ENCODE measurements around the gene P2RY2. TPM values are rescaled to one million over a fixed set of nuclear protein-coding genes. Genes with fewer than 3 reads are reported as not detected.

Gene P2RY2
- total RNA-seq, 1 donor = under 0.01 TPM

- DNase-seq (ENCODE audit: low read depth) = no peak
- TF ChIP-seq, protein P1, sequence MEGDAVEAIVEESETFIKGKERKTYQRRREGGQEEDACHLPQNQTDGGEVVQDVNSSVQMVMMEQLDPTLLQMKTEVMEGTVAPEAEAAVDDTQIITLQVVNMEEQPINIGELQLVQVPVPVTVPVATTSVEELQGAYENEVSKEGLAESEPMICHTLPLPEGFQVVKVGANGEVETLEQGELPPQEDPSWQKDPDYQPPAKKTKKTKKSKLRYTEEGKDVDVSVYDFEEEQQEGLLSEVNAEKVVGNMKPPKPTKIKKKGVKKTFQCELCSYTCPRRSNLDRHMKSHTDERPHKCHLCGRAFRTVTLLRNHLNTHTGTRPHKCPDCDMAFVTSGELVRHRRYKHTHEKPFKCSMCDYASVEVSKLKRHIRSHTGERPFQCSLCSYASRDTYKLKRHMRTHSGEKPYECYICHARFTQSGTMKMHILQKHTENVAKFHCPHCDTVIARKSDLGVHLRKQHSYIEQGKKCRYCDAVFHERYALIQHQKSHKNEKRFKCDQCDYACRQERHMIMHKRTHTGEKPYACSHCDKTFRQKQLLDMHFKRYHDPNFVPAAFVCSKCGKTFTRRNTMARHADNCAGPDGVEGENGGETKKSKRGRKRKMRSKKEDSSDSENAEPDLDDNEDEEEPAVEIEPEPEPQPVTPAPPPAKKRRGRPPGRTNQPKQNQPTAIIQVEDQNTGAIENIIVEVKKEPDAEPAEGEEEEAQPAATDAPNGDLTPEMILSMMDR (IDR thresholded peaks at IDR 0.05; ENCODE audit: insufficient read depth, low read depth, low read length) = no peak
These were observed 43.6 kb upstream of the P2RY2 start for GRCh38 chr11:73174495-73174791.

DNA sequence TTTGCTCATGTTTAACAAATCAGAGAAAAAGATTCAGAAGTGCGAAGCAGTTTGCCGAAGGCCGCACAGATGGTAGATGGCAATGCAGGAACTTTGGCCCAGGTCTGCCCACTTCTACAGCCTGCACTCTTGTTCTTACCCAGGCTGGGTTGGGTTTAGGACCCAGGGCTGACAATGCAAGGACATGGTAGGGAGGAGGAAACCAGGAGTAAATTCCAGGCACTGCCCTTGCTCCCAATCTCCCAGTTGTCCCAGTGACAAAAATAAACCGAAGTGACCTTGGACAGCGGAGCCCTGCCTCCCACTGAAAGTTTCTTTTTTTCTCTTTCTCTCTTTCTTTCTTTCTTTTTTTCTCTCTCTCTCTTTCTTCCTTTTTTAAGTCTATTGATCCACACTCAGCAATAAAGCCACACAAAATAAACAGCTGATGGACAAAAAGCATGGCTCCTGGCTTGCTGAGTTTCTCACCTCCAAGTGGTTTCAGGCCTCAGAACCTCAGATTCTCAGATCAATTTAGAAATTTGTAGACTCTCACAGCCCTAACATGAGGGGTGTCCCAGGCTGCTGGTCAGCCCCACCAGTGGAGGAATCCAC lies 42.4 kb upstream of the P2RY2 start:
- H3K4me3 ChIP-seq (ENCODE audit: low read depth, low read length) = no peak overlapping the region
- TF ChIP-seq, protein P1 (IDR thresholded peaks at IDR 0.05; ENCODE audit: insufficient read depth, low read depth, low read length) = no peak
- peak; percentile 22 for DNase-seq (ENCODE audit: low read depth)

More at GRCh38 chr11:73174495-73174791, 43.6 kb upstream of the P2RY2 start:
- H3K4me3 ChIP-seq (ENCODE audit: low read depth, low read length) = no peak overlapping the region

DNA sequence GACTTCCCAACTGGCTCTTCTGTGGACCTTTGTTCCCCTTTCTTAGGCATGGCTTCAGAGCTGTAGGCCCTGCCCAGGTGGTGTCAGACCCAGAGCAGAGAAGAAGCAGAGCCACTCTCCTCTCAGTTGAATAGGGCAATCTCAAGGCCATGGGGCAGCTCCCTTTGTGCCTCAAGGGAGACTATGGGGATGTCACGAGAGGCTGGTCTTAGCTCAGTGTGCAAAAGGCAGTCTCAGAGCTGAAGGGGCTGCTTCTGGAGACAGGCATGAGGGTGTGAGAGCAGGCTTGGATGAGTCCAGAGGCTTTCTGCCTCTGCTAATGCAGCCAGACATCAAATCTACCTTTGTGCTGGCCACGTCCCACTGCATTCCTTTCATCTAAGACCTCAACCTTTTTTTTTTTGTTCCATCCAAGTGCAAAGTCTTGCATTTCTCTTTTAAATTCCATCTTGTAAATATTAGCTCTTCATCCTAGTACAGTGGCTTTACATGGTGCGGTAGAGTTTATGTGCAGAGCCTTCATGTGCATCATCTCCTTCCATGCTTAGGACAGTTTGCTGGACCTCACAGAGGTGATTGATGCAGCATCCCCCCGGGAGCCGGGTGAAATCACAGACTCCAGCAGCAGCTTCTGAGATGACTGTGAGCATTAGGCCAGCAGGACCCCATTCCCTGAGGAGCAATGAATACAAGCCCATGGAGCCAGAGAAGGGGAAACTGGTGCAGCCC lies 41.8 kb upstream of the P2RY2 start:
- no peak for DNase-seq (ENCODE audit: low read depth)
- no peak overlapping the region for H3K4me3 ChIP-seq (ENCODE audit: low read depth, low read length)
- TF ChIP-seq, protein P1 (IDR thresholded peaks at IDR 0.05; ENCODE audit: insufficient read depth, low read depth, low read length) = no peak

DNA sequence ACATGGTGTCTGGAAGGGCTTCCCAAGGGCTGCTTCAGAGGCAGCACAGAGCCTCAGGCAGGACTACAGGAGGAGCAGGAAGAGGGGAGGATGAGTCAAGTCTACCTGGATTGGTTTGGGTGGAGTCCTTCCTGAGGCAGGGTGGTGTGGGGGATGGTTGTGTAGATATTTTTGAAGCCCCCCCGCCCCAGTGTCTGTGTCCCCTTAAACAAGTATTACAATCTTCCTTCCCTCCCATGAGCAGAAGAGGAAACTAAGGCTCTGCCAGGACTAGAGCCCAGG lies 41.3 kb upstream of the P2RY2 start:
- DNase-seq (ENCODE audit: low read depth) = no peak
- TF ChIP-seq, protein P1 (IDR thresholded peaks at IDR 0.05; ENCODE audit: insufficient read depth, low read depth, low read length) = no peak
- no peak overlapping the region for H3K4me3 ChIP-seq (ENCODE audit: low read depth, low read length)

DNA sequence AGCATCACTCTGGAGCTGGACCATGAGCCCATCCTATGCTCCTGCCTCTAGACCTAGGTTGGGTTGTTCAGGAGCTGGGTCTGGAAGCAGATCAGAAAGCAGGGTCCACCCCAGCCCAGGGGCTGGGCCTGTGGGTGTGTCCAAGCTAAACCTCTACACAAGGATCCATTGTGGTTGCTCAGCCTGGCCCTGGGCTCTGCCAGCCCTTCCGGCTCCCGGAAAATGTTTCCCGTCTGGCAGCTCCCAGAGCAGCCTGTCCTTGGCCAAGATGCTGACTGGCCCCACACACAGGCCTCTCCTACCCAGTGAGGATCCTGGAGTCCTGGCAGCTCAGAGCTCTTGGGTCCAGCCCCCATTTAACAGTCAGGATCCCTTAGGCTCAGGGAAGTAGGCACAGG lies 40.7 kb upstream of the P2RY2 start:
- TF ChIP-seq, protein P1 (IDR thresholded peaks at IDR 0.05; ENCODE audit: insufficient read depth, low read depth, low read length) = no peak
- H3K4me3 ChIP-seq (ENCODE audit: low read depth, low read length) = no peak overlapping the region
- DNase-seq (ENCODE audit: low read depth) = no peak

GRCh38 chr11:73177778-73178539 lies 40.1 kb upstream of the P2RY2 start:
- H3K4me3 ChIP-seq (ENCODE audit: low read depth, low read length) = no peak overlapping the region
- DNase-seq (ENCODE audit: low read depth) = peak; percentile 80
- TF ChIP-seq, protein P1 (IDR thresholded peaks at IDR 0.05; ENCODE audit: insufficient read depth, low read depth, low read length) = peak; percentile 87
